Neutrophil (primary cell): ENCODE results near the gene GBE1.

ENCODE experiments used
- H3K27ac ChIP-seq: fragments of 200-600 bp; sonication (generic); 2 replicates; pipeline ENCODE4 v1.5.1; 2016; ENCODE audit warnings: mild to moderate bottlenecking, moderate library complexity
- H3K27me3 ChIP-seq: fragments of 200-600 bp; sonication (generic); 2 replicates; pipeline ENCODE4 v1.6.0; 2016; ENCODE audit warnings: mild to moderate bottlenecking
- H3K36me3 ChIP-seq: fragments of 200-600 bp; sonication (generic); 2 replicates; pipeline ENCODE4 v1.5.1; 2017
- H3K4me1 ChIP-seq, 2 experiments: fragments of 200-600 bp in 1 of 2; sonication (generic) in 1 of 2; 1 replicate in 1 of 2; 2 replicates in 1 of 2; pipeline versions ENCODE4 v1.5.1 to v1.6.1; 2013 to 2016; ENCODE audit warnings: low read depth in 1 of 2, low read length in 1 of 2, mild to moderate bottlenecking in 1 of 2, moderate library complexity in 1 of 2; ENCODE audit not compliant: control insufficient read depth in 1 of 2, insufficient read depth in 1 of 2
- H3K4me3 ChIP-seq, 2 experiments: fragments of 200-600 bp in 1 of 2; sonication (generic) in 1 of 2; 1 replicate in 1 of 2; 2 replicates in 1 of 2; pipeline ENCODE4 v1.5.1; 2013 to 2016; ENCODE audit warnings: low read depth in 1 of 2, low read length in 1 of 2, mild to moderate bottlenecking in 1 of 2, moderate library complexity in 1 of 2
- H3K9me3 ChIP-seq: fragments of 200-600 bp; sonication (generic); 2 replicates; pipeline ENCODE4 v1.5.1; 2016
- CTCF ChIP-seq: fragments of 200-600 bp; sonication (generic); IDR thresholded peaks from 2 replicates; pipeline ENCODE4 v1.5.1; 2016; ENCODE audit warnings: antibody characterized with exemption

Gene GBE1

GRCh38 chr3:81666502-81667121 lies 94.8 kb downstream of the GBE1 start:
- Histone ChIP-seq H3K9me3 (no peaks in the 10 kb centered on the region), H3K27me3 (no peaks in the 10 kb centered on the region), H3K4me3 (no peak overlapping the region), H3K4me1 (no peaks in the 10 kb centered on the region), H3K36me3 (no peaks in the 10 kb centered on the region), H3K27ac (peak overlapping the region; percentile 35)
- TF ChIP-seq CTCF = no peak

GRCh38 chr3:81663114-81663513 lies 98.3 kb downstream of the GBE1 start:
- H3K9me3 ChIP-seq = no peaks in the 10 kb centered on the region
- no peaks in the 10 kb centered on the region for H3K4me1 ChIP-seq
- H3K36me3 ChIP-seq = no peaks in the 10 kb centered on the region
- H3K4me3 ChIP-seq = no peak overlapping the region
- no peak overlapping the region for H3K27ac ChIP-seq
- no peak for TF ChIP-seq CTCF
- H3K27me3 ChIP-seq = no peaks in the 10 kb centered on the region

- Histone ChIP-seq H3K4me3 (no peak overlapping the region), H3K36me3 (no peaks in the 10 kb centered on the region), H3K4me1 (no peaks in the 10 kb centered on the region), H3K27me3 (no peaks in the 10 kb centered on the region), H3K9me3 (no peaks in the 10 kb centered on the region), H3K27ac (no peak overlapping the region)
- TF ChIP-seq CTCF = no peak
Measured at GRCh38 chr3:81660036-81660435, 101.4 kb downstream of the GBE1 start.

GRCh38 chr3:81658322-81658997 lies 103.0 kb downstream of the GBE1 start:
- Histone ChIP-seq H3K27ac (no peak overlapping the region), H3K9me3 (no peaks in the 10 kb centered on the region), H3K4me3 (no peak overlapping the region), H3K4me1 (no peaks in the 10 kb centered on the region), H3K36me3 (no peaks in the 10 kb centered on the region), H3K27me3 (no peaks in the 10 kb centered on the region)
- TF ChIP-seq CTCF = no peak

- Histone ChIP-seq H3K9me3 (no peaks in the 10 kb centered on the region), H3K4me3 (no peak overlapping the region), H3K27me3 (no peaks in the 10 kb centered on the region), H3K4me1 (no peaks in the 10 kb centered on the region), H3K36me3 (peaks cover 16% of the 10 kb centered on the region), H3K27ac (no peak overlapping the region)
- no peak for TF ChIP-seq CTCF
Measured at GRCh38 chr3:81651139-81651538, 110.3 kb downstream of the GBE1 start.
